GM12801 (cell line): ENCODE data around the gene RMI2.

Experiments used
- CTCF ChIP-seq: IDR thresholded peaks from one replicate; pipeline ENCODE4 v1.5.1; 2011; ENCODE audit warnings: control low read depth; ENCODE audit not compliant: insufficient read length; ENCODE audit errors: extremely low read depth

Gene RMI2

DNA sequence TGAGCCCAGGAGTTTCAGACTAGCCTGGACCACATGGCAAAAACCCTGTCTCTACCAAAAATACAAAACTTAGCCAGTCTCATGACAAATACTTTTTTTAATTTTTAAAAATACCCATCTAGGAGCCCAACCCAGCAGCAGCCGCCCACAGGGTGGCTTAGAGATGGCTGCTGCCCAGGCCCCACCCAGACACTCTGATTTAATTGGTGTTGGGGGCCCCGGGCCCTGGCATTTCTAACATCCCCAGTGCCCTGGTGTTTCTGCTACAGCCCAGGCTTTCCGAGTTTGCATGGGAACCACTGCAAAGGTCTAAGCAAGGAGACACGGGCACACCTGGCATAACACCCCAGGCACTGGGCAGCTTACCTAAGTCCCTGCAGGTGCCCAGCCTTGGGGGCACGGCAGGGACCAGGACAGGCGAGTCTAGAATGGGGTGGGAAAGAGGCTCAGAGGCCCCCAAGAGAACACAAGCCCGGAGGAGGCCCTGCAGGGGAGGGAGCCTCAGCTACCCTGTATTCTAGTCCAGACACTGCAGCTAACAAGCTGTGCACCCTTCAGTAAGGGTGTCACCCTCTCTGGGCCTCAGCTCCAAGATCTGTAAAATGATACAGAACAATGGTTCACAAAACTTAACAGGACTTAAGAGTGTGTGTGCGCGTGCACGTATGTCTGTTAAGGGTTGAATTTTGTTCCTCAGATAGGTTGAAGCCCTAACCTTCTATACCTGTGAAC, 48.8 kb downstream of the RMI2 start:
- no peak for TF ChIP-seq CTCF

- TF ChIP-seq CTCF, result no peak
Observed at GRCh38 chr16:11394593-11394960, 49.3 kb downstream of the RMI2 start.

- no peak for TF ChIP-seq CTCF
Observed at GRCh38 chr16:11395008-11395948, 50.0 kb downstream of the RMI2 start.

DNA sequence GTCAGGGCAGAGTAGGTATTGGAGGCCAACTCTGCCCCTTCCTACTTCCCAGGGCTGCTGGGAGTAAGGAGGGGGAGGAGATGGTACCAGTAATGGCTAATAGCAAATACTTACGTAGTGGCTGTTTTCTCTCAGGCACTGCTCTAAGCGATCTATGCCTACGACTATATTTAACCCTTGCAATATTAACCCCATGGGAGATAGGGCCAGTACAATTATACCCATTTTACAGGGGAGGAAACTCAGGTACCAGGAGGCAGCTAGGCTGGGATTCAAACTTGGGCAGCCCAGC, 50.6 kb downstream of the RMI2 start:
- TF ChIP-seq CTCF, result no peak

DNA sequence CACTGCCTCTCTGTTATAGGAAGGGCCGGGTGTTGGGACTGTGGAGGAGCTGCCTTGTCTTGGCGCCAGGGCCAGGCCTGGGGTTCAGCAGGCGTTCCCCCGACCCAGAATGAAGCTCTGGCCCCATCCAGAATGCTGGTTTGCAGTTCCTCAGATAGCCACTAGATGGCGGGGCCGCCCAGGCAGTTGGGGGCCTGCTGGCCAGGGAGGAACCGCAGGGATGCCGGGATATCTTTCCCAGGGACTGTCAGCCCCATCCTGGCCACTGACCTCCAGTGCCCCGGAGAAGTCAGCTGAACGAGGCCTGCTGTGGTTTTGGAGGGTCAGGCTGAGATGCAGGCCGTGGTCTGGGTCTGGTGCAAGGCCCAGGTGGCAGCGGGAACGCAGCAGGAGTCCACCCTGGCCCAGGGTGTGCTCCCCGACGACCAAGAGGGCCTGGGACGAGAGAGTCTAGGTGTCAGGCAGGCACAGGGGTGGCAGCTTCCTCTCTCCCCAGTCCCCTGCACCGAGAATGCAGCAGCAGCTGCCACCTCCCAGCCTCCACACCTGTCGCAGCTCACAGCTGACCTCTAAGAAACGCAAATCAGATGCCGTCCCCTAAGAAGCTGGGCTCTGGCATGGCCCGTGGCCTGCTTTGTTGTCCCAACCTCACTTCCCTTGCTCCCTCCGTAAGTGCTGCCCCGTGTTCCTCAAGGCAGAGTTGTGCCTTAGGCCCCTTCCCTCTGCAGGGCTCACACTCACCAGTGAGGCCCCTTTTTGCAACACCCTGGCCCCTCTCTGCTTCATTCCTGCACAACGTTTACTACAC, 51.2 kb downstream of the RMI2 start:
- TF ChIP-seq CTCF, result peak; percentile 3

GRCh38 chr16:11398136-11398535, 52.9 kb downstream of the RMI2 start:
- no peak for TF ChIP-seq CTCF

GRCh38 chr16:11398851-11399250, 53.6 kb downstream of the RMI2 start:
- no peak for TF ChIP-seq CTCF
